ENCODE data around the gene CCDC13. TPM values are rescaled to one million over a fixed set of nuclear protein-coding genes. Genes with fewer than 3 reads are reported as not detected.
A peak's percentile ranks its signal among the peaks of the same experiment; 100 is the strongest.

Gene CCDC13
- total RNA-seq = 0.32 TPM
- polyA plus RNA-seq = under 1 TPM in 3 of 4 donors, not detected in 1; 0.15 to 0.33 (median 0.26) TPM

GRCh38 chr3:42772670-42773408 is at the start of gene CCDC13:
CCDC13 (minus strand) TSS chr3:42773253; CDS start chr3:42758345, 14,908 bp downstream.
- peak; percentile 68 to 92 (median 77) for DNase-seq
- H3K36me3 Mint-ChIP-seq = no peaks in the 10 kb centered on the region
- no peaks in the 10 kb centered on the region for H3K36me3 ChIP-seq (ENCODE audit: control insufficient read depth, insufficient read depth, low read length)
- no peak within 1 kb of the TSS for H3K27ac ChIP-seq (ENCODE audit: insufficient read depth, low read length, poor library complexity, severe bottlenecking)
- peaks cover 8 to 18% (median 10%) of the 10 kb centered on the region in 4 donors for H3K4me1 Mint-ChIP-seq
- peak within 1 kb of the TSS; percentile 68 to 96 (median 86) for H3K4me3 Mint-ChIP-seq
- H3K27me3 Mint-ChIP-seq = peaks cover 7% of the 10 kb centered on the region
- H3K4me1 ChIP-seq (ENCODE audit: control insufficient read depth, insufficient read depth, low read length, poor library complexity, severe bottlenecking) = peaks cover 14% of the 10 kb centered on the region
- no peaks in the 10 kb centered on the region for H3K27me3 ChIP-seq (ENCODE audit: control insufficient read depth, insufficient read depth, low read length)
- peaks cover 0 to 1% (median 0%) of the 10 kb centered on the region in 7 donors for H3K9me3 Mint-ChIP-seq
- H3K4me3 ChIP-seq (ENCODE audit: low read depth, low read length) = peak within 1 kb of the TSS; percentile 84
- peak within 1 kb of the TSS; percentile 48 to 89 (median 74) for H3K27ac Mint-ChIP-seq
- ATAC-seq (ENCODE audit: low read depth in 2 of 2) = peak; percentile 79 to 87
- H3K9me3 ChIP-seq (ENCODE audit: control insufficient read depth in 2 of 2, low read length in 2 of 2) = no peaks in the 10 kb centered on the region

GRCh38 chr3:42822828-42823227 is 49.8 kb upstream of the CCDC13 start:
- Histone ChIP-seq H3K27me3 (ENCODE audit: control insufficient read depth, insufficient read depth, low read length) (peaks cover 13% of the 10 kb centered on the region), H3K27ac (ENCODE audit: insufficient read depth, low read length, poor library complexity, severe bottlenecking) (no peak overlapping the region), H3K4me1 (ENCODE audit: control insufficient read depth, insufficient read depth, low read length, poor library complexity, severe bottlenecking) (no peaks in the 10 kb centered on the region), H3K36me3 (ENCODE audit: control insufficient read depth, insufficient read depth, low read length) (no peaks in the 10 kb centered on the region), H3K4me3 (ENCODE audit: low read depth, low read length) (no peak overlapping the region), H3K9me3 (ENCODE audit: control insufficient read depth in 2 of 2, low read length in 2 of 2) (no peaks in the 10 kb centered on the region)
- peaks cover 39% of the 10 kb centered on the region for H3K27me3 Mint-ChIP-seq
- ATAC-seq (ENCODE audit: low read depth in 2 of 2) (no peak), DNase-seq (no peak)
- H3K4me1 Mint-ChIP-seq = no peaks in the 10 kb centered on the region
- peaks cover 5% of the 10 kb centered on the region for H3K36me3 Mint-ChIP-seq
- no peak overlapping the region for H3K27ac Mint-ChIP-seq
- no peak overlapping the region for H3K4me3 Mint-ChIP-seq
- no peaks in the 10 kb centered on the region for H3K9me3 Mint-ChIP-seq

GRCh38 chr3:42820746-42821051 is 47.6 kb upstream of the CCDC13 start:
- H3K36me3 Mint-ChIP-seq = peaks cover 5% of the 10 kb centered on the region
- no peak overlapping the region for H3K4me3 Mint-ChIP-seq
- no peaks in the 10 kb centered on the region for H3K9me3 Mint-ChIP-seq
- Histone ChIP-seq H3K36me3 (ENCODE audit: control insufficient read depth, insufficient read depth, low read length) (no peaks in the 10 kb centered on the region), H3K4me1 (ENCODE audit: control insufficient read depth, insufficient read depth, low read length, poor library complexity, severe bottlenecking) (no peaks in the 10 kb centered on the region), H3K27me3 (ENCODE audit: control insufficient read depth, insufficient read depth, low read length) (peaks cover 6% of the 10 kb centered on the region), H3K4me3 (ENCODE audit: low read depth, low read length) (no peak overlapping the region), H3K27ac (ENCODE audit: insufficient read depth, low read length, poor library complexity, severe bottlenecking) (no peak overlapping the region), H3K9me3 (ENCODE audit: control insufficient read depth in 2 of 2, low read length in 2 of 2) (no peaks in the 10 kb centered on the region)
- ATAC-seq (ENCODE audit: low read depth in 2 of 2) (no peak), DNase-seq (no peak)
- peaks cover 29% of the 10 kb centered on the region for H3K27me3 Mint-ChIP-seq
- H3K27ac Mint-ChIP-seq = no peak overlapping the region
- H3K4me1 Mint-ChIP-seq = no peaks in the 10 kb centered on the region

GRCh38 chr3:42819351-42819965 is 46.4 kb upstream of the CCDC13 start:
- no peak overlapping the region for H3K27ac Mint-ChIP-seq
- no peak for ATAC-seq (ENCODE audit: low read depth in 2 of 2)

GRCh38 chr3:42815826-42816225 is 42.8 kb upstream of the CCDC13 start:
- no peaks in the 10 kb centered on the region for H3K36me3 ChIP-seq (ENCODE audit: control insufficient read depth, insufficient read depth, low read length)
- Mint-ChIP-seq H3K9me3 (no peaks in the 10 kb centered on the region), H3K4me3 (no peak overlapping the region), H3K27ac (no peak overlapping the region), H3K4me1 (no peaks in the 10 kb centered on the region), H3K27me3 (peaks cover 20% of the 10 kb centered on the region), H3K36me3 (no peaks in the 10 kb centered on the region)
- DNase-seq = no peak
- no peak overlapping the region for H3K27ac ChIP-seq (ENCODE audit: insufficient read depth, low read length, poor library complexity, severe bottlenecking)
- H3K27me3 ChIP-seq (ENCODE audit: control insufficient read depth, insufficient read depth, low read length) = peaks cover 4% of the 10 kb centered on the region
- no peaks in the 10 kb centered on the region for H3K9me3 ChIP-seq (ENCODE audit: control insufficient read depth in 2 of 2, low read length in 2 of 2)
- no peak overlapping the region for H3K4me3 ChIP-seq (ENCODE audit: low read depth, low read length)
- no peaks in the 10 kb centered on the region for H3K4me1 ChIP-seq (ENCODE audit: control insufficient read depth, insufficient read depth, low read length, poor library complexity, severe bottlenecking)
- ATAC-seq (ENCODE audit: low read depth in 2 of 2) = no peak

More at GRCh38 chr3:42819351-42819965, 46.4 kb upstream of the CCDC13 start:
- Mint-ChIP-seq H3K9me3 (no peaks in the 10 kb centered on the region), H3K27me3 (peaks cover 26% of the 10 kb centered on the region), H3K4me3 (no peak overlapping the region), H3K4me1 (no peaks in the 10 kb centered on the region), H3K36me3 (peaks cover 5% of the 10 kb centered on the region)
- Histone ChIP-seq H3K9me3 (ENCODE audit: control insufficient read depth in 2 of 2, low read length in 2 of 2) (no peaks in the 10 kb centered on the region), H3K4me3 (ENCODE audit: low read depth, low read length) (no peak overlapping the region), H3K4me1 (ENCODE audit: control insufficient read depth, insufficient read depth, low read length, poor library complexity, severe bottlenecking) (no peaks in the 10 kb centered on the region), H3K27me3 (ENCODE audit: control insufficient read depth, insufficient read depth, low read length) (peaks cover 4% of the 10 kb centered on the region), H3K36me3 (ENCODE audit: control insufficient read depth, insufficient read depth, low read length) (no peaks in the 10 kb centered on the region), H3K27ac (ENCODE audit: insufficient read depth, low read length, poor library complexity, severe bottlenecking) (no peak overlapping the region)
- DNase-seq = no peak

- no peaks in the 10 kb centered on the region for H3K9me3 ChIP-seq (ENCODE audit: control insufficient read depth in 2 of 2, low read length in 2 of 2)
- no peaks in the 10 kb centered on the region for H3K36me3 Mint-ChIP-seq
- H3K27me3 Mint-ChIP-seq = peaks cover 19% of the 10 kb centered on the region
- H3K27ac Mint-ChIP-seq = no peak overlapping the region
- no peak for ATAC-seq (ENCODE audit: low read depth in 2 of 2)
- no peak overlapping the region for H3K27ac ChIP-seq (ENCODE audit: insufficient read depth, low read length, poor library complexity, severe bottlenecking)
- H3K9me3 Mint-ChIP-seq = peaks cover 0 to 4% (median 0%) of the 10 kb centered on the region in 7 donors
- no peaks in the 10 kb centered on the region for H3K4me1 Mint-ChIP-seq
- DNase-seq = no peak
- H3K27me3 ChIP-seq (ENCODE audit: control insufficient read depth, insufficient read depth, low read length) = peaks cover 4% of the 10 kb centered on the region
- H3K4me3 ChIP-seq (ENCODE audit: low read depth, low read length) = no peak overlapping the region
- no peaks in the 10 kb centered on the region for H3K4me1 ChIP-seq (ENCODE audit: control insufficient read depth, insufficient read depth, low read length, poor library complexity, severe bottlenecking)
- H3K36me3 ChIP-seq (ENCODE audit: control insufficient read depth, insufficient read depth, low read length) = no peaks in the 10 kb centered on the region
- H3K4me3 Mint-ChIP-seq = no peak overlapping the region
These were observed 42.0 kb upstream of the CCDC13 start for GRCh38 chr3:42814914-42815507.

- Histone ChIP-seq H3K36me3 (ENCODE audit: control insufficient read depth, insufficient read depth, low read length) (no peaks in the 10 kb centered on the region), H3K4me3 (ENCODE audit: low read depth, low read length) (no peak overlapping the region), H3K9me3 (ENCODE audit: control insufficient read depth in 2 of 2, low read length in 2 of 2) (no peaks in the 10 kb centered on the region), H3K27ac (ENCODE audit: insufficient read depth, low read length, poor library complexity, severe bottlenecking) (no peak overlapping the region), H3K27me3 (ENCODE audit: control insufficient read depth, insufficient read depth, low read length) (peaks cover 4% of the 10 kb centered on the region), H3K4me1 (ENCODE audit: control insufficient read depth, insufficient read depth, low read length, poor library complexity, severe bottlenecking) (no peaks in the 10 kb centered on the region)
- no peak overlapping the region for H3K4me3 Mint-ChIP-seq
- H3K9me3 Mint-ChIP-seq = peaks cover 0 to 4% (median 0%) of the 10 kb centered on the region in 7 donors
- DNase-seq (no peak), ATAC-seq (ENCODE audit: low read depth in 2 of 2) (no peak)
- H3K27ac Mint-ChIP-seq = no peak overlapping the region
- no peaks in the 10 kb centered on the region for H3K4me1 Mint-ChIP-seq
- no peaks in the 10 kb centered on the region for H3K36me3 Mint-ChIP-seq
- peaks cover 15% of the 10 kb centered on the region for H3K27me3 Mint-ChIP-seq
These were observed 41.2 kb upstream of the CCDC13 start for GRCh38 chr3:42814246-42814645.

Measured in CD4-positive, CD25-positive, alpha-beta regulatory T cell (primary cell).